RWPE1 (cell line): ENCODE results near the gene KCNG2.
"Not testable (repeated sequence)": the region's sequence is repeated elsewhere in the genome, so short reads cannot be mapped to it uniquely, and the experiment has no call there.

Experiments used
- CTCF ChIA-PET: fragments of 350-600 bp; sonication (Branson Sonifier 250); formaldehyde crosslinking; extraction: SDS; loops from one replicate; lab custom pipeline; 2021; lab: Yijun Ruan, JAX
- POLR2A ChIA-PET: fragments of 400-600 bp; formaldehyde crosslinking; extraction: SDS; loops from one replicate; lab custom pipeline; 2020; ENCODE audit warnings: antibody characterized with exemption; ENCODE audit not compliant: low non-redundant PET; lab: Yijun Ruan, JAX
- DNase-seq: peaks from one replicate; pipeline ENCODE4 v3.0.0; 2012; ENCODE audit warnings: low spot score
- H3K27ac ChIP-seq: fragments of 450-650 bp; 2 replicates; pipeline ENCODE4 v1.5.1; 2017
- CTCF ChIP-seq: fragments of 450-650 bp; conservative IDR thresholded peaks from 2 replicates; pipeline ENCODE4 v1.5.1; 2017; ENCODE audit warnings: low read depth, mild to moderate bottlenecking

KCNG2 gene

GRCh38 chr18:79863161-79864005 lies 65.6 kb downstream of the KCNG2 start:
- DNase-seq = no peak
- no peak for TF ChIP-seq CTCF
- CTCF ChIA-PET = interaction anchor here (0.6 kb wide), 1 partner anchor 110 kb away, joined by 4 read pairs; no protein-coding TSS in a partner anchor
- POLR2A ChIA-PET = no interaction called here
- no peak overlapping the region for H3K27ac ChIP-seq

- DNase-seq = no peak
- ChIA-PET POLR2A (no interaction called here), CTCF (interaction anchor here (0.7 kb wide), 1 partner anchor 153 kb away, joined by 3 read pairs; no protein-coding TSS in a partner anchor)
- no peak overlapping the region for H3K27ac ChIP-seq
- TF ChIP-seq CTCF = no peak
Measured at GRCh38 chr18:79864006-79864725, 66.4 kb downstream of the KCNG2 start.

- CTCF ChIA-PET, H3K27ac ChIP-seq, DNase-seq, POLR2A ChIA-PET: not testable (repeated sequence)
Measured at GRCh38 chr18:79864955-79865354, 67.2 kb downstream of the KCNG2 start.

GRCh38 chr18:79865951-79866350 lies 68.2 kb downstream of the KCNG2 start:
- CTCF ChIA-PET, DNase-seq, POLR2A ChIA-PET, H3K27ac ChIP-seq: not testable (repeated sequence)

- no peak for DNase-seq
- CTCF ChIA-PET = interaction anchor here (0.6 kb wide), 1 partner anchor 11 kb away, joined by 3 read pairs; no protein-coding TSS in a partner anchor
- POLR2A ChIA-PET = no interaction called here
- no peak for TF ChIP-seq CTCF
- no peak overlapping the region for H3K27ac ChIP-seq
Measured at GRCh38 chr18:79866889-79867574, 69.3 kb downstream of the KCNG2 start.

GRCh38 chr18:79867666-79868065 lies 69.9 kb downstream of the KCNG2 start:
- H3K27ac ChIP-seq = no peak overlapping the region
- POLR2A ChIA-PET = no interaction called here
- TF ChIP-seq CTCF = no peak
- no peak for DNase-seq
- CTCF ChIA-PET = interaction anchor here (0.6 kb wide), 1 partner anchor 12 kb away, joined by 3 read pairs; no protein-coding TSS in a partner anchor

GRCh38 chr18:79868168-79868784 lies 70.5 kb downstream of the KCNG2 start:
- no peak overlapping the region for H3K27ac ChIP-seq
- CTCF ChIA-PET = no interaction called here
- DNase-seq = no peak
- POLR2A ChIA-PET = no interaction called here
- no peak for TF ChIP-seq CTCF
